ENCODE results near the gene EVL. TPM values are rescaled to one million over a fixed set of nuclear protein-coding genes. Genes with fewer than 3 reads are reported as not detected.

Gene EVL
- total and polyA plus RNA-seq, 2 donors (not counting 1 experiment from before 2014, with no cell fraction given) = 23.5 to 28.1 TPM

DNA sequence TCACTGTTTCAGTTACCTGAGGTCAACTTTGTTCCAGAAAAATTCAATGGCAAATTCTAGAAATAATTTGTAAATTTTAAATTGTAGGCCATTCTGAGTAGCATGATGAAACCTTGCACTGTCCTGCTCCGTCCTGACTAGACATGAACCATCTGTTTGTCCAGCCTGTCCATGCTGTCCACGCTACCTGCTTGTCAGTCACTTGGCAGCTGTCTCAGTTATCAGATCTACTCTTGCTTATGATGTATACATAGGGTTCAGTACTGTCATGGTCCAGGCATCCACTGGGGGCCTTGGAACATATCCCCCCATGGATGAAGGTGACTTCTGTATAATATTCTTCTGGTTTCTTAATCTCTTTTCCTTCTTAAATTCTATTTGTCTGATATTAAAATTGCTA lies 14.1 kb upstream of the EVL start:
- no peaks in the 10 kb centered on the region for H3K27me3 ChIP-seq (ENCODE audit: control insufficient read depth, insufficient read depth, low read length)
- no peaks in the 10 kb centered on the region for H3K79me2 ChIP-seq (ENCODE audit: control insufficient read depth, insufficient read depth, low read length)
- no peak overlapping the region for H2AFZ ChIP-seq (ENCODE audit: low read length)
- H4K20me1 ChIP-seq (ENCODE audit: control insufficient read depth, extremely low read depth, insufficient read depth, low read length) = no peaks in the 10 kb centered on the region
- peak in 1 of 2 donors; percentile 28 for DNase-seq (ENCODE audit: low read depth in 2 of 2)
- no peaks in the 10 kb centered on the region for H3K36me3 ChIP-seq (ENCODE audit: control insufficient read depth, insufficient read depth, low read length)
- H3K4me3 ChIP-seq (replicated peaks in 1 of 4; ENCODE audit: control extremely low read depth in 1 of 4, insufficient read depth in 1 of 4, low read depth in 3 of 4, low read length in 4 of 4) = no peak overlapping the region
- H3K9me3 ChIP-seq (ENCODE audit: control insufficient read depth, insufficient read depth, low read depth, low read length) = no peaks in the 10 kb centered on the region
- H3K4me2 ChIP-seq (ENCODE audit: extremely low read depth, insufficient read depth, low read length) = no peak overlapping the region
- TF ChIP-seq CTCF (conservative IDR thresholded peaks at IDR 0.05 in 1 of 2, IDR thresholded peaks at IDR 0.05 in 1 of 2; ENCODE audit: low read depth in 1 of 2, low read length in 2 of 2) = no peak
- TF ChIP-seq EZH2 (IDR thresholded peaks at IDR 0.05; ENCODE audit: low read length, missing control alignments) = no peak
- no peak overlapping the region for H3K27ac ChIP-seq (ENCODE audit: insufficient read depth, low read length)
- no peak overlapping the region for H3K9ac ChIP-seq (ENCODE audit: insufficient read depth, low read length)
- H3K4me1 ChIP-seq (ENCODE audit: control insufficient read depth, extremely low read depth, insufficient read depth, low read length) = peaks cover 2% of the 10 kb centered on the region

DNA sequence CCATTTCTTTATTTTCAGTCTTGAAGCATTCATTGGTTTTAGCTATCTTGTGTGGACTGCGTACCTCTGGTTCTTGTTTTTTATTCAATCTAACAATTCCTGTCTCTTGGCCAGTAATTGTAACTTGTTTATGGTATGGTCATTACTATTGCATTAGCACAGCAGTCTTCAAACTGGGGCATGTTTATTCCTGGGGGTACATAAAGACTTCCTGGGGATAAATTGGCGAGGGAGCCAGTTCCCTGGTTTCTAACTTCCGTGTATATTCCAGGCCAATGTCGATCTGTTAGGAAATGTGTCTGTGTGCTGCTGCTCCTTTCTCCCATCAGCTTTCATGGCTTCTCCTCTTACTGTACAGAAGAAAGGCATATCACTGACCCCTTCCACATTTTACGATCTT lies 13.7 kb upstream of the EVL start:
- no peak for TF ChIP-seq EZH2 (IDR thresholded peaks at IDR 0.05; ENCODE audit: low read length, missing control alignments)
- Histone ChIP-seq H3K9ac (ENCODE audit: insufficient read depth, low read length) (no peak overlapping the region), H3K79me2 (ENCODE audit: control insufficient read depth, insufficient read depth, low read length) (no peaks in the 10 kb centered on the region), H3K27me3 (ENCODE audit: control insufficient read depth, insufficient read depth, low read length) (no peaks in the 10 kb centered on the region), H3K36me3 (ENCODE audit: control insufficient read depth, insufficient read depth, low read length) (no peaks in the 10 kb centered on the region), H2AFZ (ENCODE audit: low read length) (no peak overlapping the region), H4K20me1 (ENCODE audit: control insufficient read depth, extremely low read depth, insufficient read depth, low read length) (no peaks in the 10 kb centered on the region), H3K4me3 (replicated peaks in 1 of 4; ENCODE audit: control extremely low read depth in 1 of 4, insufficient read depth in 1 of 4, low read depth in 3 of 4, low read length in 4 of 4) (no peak overlapping the region), H3K4me1 (ENCODE audit: control insufficient read depth, extremely low read depth, insufficient read depth, low read length) (peaks cover 2% of the 10 kb centered on the region), H3K9me3 (ENCODE audit: control insufficient read depth, insufficient read depth, low read depth, low read length) (no peaks in the 10 kb centered on the region), H3K27ac (ENCODE audit: insufficient read depth, low read length) (no peak overlapping the region), H3K4me2 (ENCODE audit: extremely low read depth, insufficient read depth, low read length) (no peak overlapping the region)
- no peak for DNase-seq (ENCODE audit: low read depth in 2 of 2)

- Histone ChIP-seq H3K4me1 (ENCODE audit: control insufficient read depth, extremely low read depth, insufficient read depth, low read length) (peaks cover 2% of the 10 kb centered on the region), H3K4me3 (replicated peaks in 1 of 4; ENCODE audit: control extremely low read depth in 1 of 4, insufficient read depth in 1 of 4, low read depth in 3 of 4, low read length in 4 of 4) (no peak overlapping the region), H3K9ac (ENCODE audit: insufficient read depth, low read length) (no peak overlapping the region), H2AFZ (ENCODE audit: low read length) (no peak overlapping the region), H3K27ac (ENCODE audit: insufficient read depth, low read length) (no peak overlapping the region), H3K36me3 (ENCODE audit: control insufficient read depth, insufficient read depth, low read length) (no peaks in the 10 kb centered on the region), H3K27me3 (ENCODE audit: control insufficient read depth, insufficient read depth, low read length) (no peaks in the 10 kb centered on the region), H3K79me2 (ENCODE audit: control insufficient read depth, insufficient read depth, low read length) (no peaks in the 10 kb centered on the region), H3K9me3 (ENCODE audit: control insufficient read depth, insufficient read depth, low read depth, low read length) (no peaks in the 10 kb centered on the region), H3K4me2 (ENCODE audit: extremely low read depth, insufficient read depth, low read length) (no peak overlapping the region), H4K20me1 (ENCODE audit: control insufficient read depth, extremely low read depth, insufficient read depth, low read length) (no peaks in the 10 kb centered on the region)
- no peak for DNase-seq (ENCODE audit: low read depth in 2 of 2)
- TF ChIP-seq EZH2 (IDR thresholded peaks at IDR 0.05; ENCODE audit: low read length, missing control alignments) (no peak), CTCF (conservative IDR thresholded peaks at IDR 0.05 in 1 of 2, IDR thresholded peaks at IDR 0.05 in 1 of 2; ENCODE audit: low read depth in 1 of 2, low read length in 2 of 2) (no peak)
Measured at GRCh38 chr14:100052819-100053218, 12.4 kb upstream of the EVL start.

Data from fibroblast of lung (primary cell).